Loucy (cell line): ENCODE measurements around the gene MAFB.

Source experiments
- CTCF ChIP-seq: fragments of 200-600 bp; sonication (generic); conservative IDR thresholded peaks from 2 replicates; pipeline ENCODE4 v1.5.1; 2014; ENCODE audit warnings: mild to moderate bottlenecking, antibody characterized with exemption, low read length
- EZH2phosphoT487 ChIP-seq: fragments of 200-600 bp; IDR thresholded peaks from 2 replicates; pipeline ENCODE4 v1.6.1; 2018; ENCODE audit warnings: antibody characterized with exemption, mild to moderate bottlenecking, moderate library complexity, borderline replicate concordance

- TF ChIP-seq CTCF = no peak
- no peak for TF ChIP-seq EZH2phosphoT487
These were observed 13.3 kb downstream of the MAFB start for GRCh38 chr20:40675599-40676221.
